Activated CD4-positive, alpha-beta T cell treated with anti-CD3 and anti-CD28 coated beads, Interleukin-2, amount 10 ng/mL, durations not matched to agents 7 days and 5 days (primary cell): ENCODE data around the gene GATA5. TPM values are rescaled to one million over a fixed set of nuclear protein-coding genes. Genes with fewer than 3 reads are reported as not detected.

ENCODE experiments used
- CTCF ChIA-PET: fragments of 350-600 bp; sonication (Branson Sonifier 250); formaldehyde crosslinking; loops from one replicate; lab custom pipeline; 2021; ENCODE audit warnings: antibody characterized with exemption; lab: Charles Lee
- POLR2A ChIA-PET: fragments of 350-600 bp; sonication (Branson Sonifier 250); formaldehyde crosslinking; loops from one replicate; lab custom pipeline; 2021; ENCODE audit warnings: antibody characterized with exemption; lab: Charles Lee
- DNase-seq: peaks from one replicate; pipeline ENCODE4 v3.0.0-alpha.2; 2020
- H3K27ac Mint-ChIP-seq: one replicate; pipeline ENCODE4 v1.8.0; 2021; ENCODE audit warnings: mild to moderate bottlenecking, moderate library complexity, mixed read lengths
- H3K27me3 Mint-ChIP-seq: one replicate; pipeline ENCODE4 v1.8.0; 2021; ENCODE audit warnings: mixed read lengths
- H3K36me3 Mint-ChIP-seq: one replicate; pipeline ENCODE4 v1.8.0; 2021; ENCODE audit warnings: low read depth, mixed read lengths
- H3K4me1 Mint-ChIP-seq: one replicate; pipeline ENCODE4 v1.8.0; 2021; ENCODE audit warnings: mixed read lengths
- H3K4me3 Mint-ChIP-seq: one replicate; pipeline ENCODE4 v1.8.0; 2021; ENCODE audit warnings: mild to moderate bottlenecking, moderate library complexity, mixed read lengths
- H3K9me3 Mint-ChIP-seq: one replicate; pipeline ENCODE4 v1.8.0; 2021; ENCODE audit warnings: mixed read lengths
- total RNA-seq, 2 experiments: library from RNA; stranded (reverse); gene quantifications; one replicate each; pipeline ENCODE4 v1.2.3, GENCODE V29; 2021

Gene GATA5
- total RNA-seq, 2 experiments from 2014 or later = not detected

DNA sequence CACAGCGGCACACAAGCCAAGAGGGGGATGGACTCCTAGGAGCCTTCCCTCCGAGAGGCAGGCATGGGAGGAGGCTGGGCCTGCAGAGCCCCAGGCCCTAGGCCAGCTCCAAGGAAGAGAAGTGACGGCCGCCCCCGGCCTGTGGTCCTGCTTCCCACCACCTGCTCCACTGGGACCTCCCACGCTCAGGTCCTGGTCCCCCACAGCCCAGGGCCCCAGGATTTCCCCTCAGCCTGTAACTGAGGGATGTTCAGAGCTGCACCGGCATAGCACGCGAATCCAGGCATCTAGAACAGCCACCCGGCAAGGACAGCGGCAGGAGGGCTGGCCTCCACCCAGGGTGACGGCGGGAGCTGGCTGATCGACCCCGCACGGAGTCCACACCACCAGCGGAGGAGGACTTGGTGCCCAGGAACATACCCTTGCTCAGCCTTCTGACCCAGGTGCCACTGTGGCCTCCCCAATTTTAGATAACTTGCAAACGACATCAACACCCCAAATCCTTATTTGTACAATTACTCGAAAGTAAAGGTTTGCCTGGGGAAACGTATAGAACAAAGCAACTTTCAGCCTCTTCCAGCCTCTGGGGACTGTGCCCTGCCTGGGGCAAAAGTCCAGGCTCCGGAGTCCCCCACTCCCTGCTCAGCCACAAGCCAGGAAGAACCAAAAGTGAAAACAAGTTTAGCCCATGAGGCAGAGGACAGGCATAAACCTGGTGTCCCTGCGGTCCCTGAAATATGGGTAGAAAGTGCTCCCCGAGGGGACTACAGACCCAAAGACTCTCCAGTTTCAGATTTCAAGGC lies 3.5 kb downstream of the GATA5 start:
- H3K27me3 Mint-ChIP-seq = peaks cover 27% of the 10 kb centered on the region
- no peak for DNase-seq
- H3K36me3 Mint-ChIP-seq = no peaks in the 10 kb centered on the region
- no peak overlapping the region for H3K4me3 Mint-ChIP-seq
- CTCF ChIA-PET = no interaction called here
- H3K27ac Mint-ChIP-seq = no peak overlapping the region
- no peaks in the 10 kb centered on the region for H3K4me1 Mint-ChIP-seq
- no peaks in the 10 kb centered on the region for H3K9me3 Mint-ChIP-seq
- POLR2A ChIA-PET = no interaction called here

DNA sequence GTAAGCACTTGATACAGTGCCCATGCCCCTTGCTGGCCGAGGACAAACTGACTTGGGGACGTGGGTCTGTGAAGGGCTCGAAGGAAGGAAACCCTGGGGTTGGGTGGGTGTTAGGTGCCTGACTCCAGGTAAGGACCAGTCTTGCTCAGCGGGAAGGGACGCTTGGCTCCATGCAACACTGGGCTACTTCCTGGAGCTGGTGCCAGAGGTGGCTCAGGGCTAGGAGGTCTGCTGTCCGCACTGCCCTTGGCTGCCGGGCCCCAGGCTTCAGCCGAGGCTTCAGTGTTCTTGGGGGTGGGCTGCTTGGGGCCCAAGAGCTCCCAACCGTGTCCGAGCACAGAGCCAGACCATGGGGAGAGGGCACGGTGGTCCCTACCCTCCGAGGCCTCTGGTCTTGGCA lies 5.3 kb downstream of the GATA5 start:
- no peak for DNase-seq
- H3K36me3 Mint-ChIP-seq = no peaks in the 10 kb centered on the region
- H3K4me3 Mint-ChIP-seq = no peak overlapping the region
- CTCF ChIA-PET = interaction anchor here (0.6 kb wide), 1 partner anchor 16 kb away, joined by 3 read pairs; no protein-coding TSS in a partner anchor
- H3K9me3 Mint-ChIP-seq = no peaks in the 10 kb centered on the region
- H3K27ac Mint-ChIP-seq = no peak overlapping the region
- H3K27me3 Mint-ChIP-seq = peaks cover 20% of the 10 kb centered on the region
- H3K4me1 Mint-ChIP-seq = no peaks in the 10 kb centered on the region
- POLR2A ChIA-PET = no interaction called here

DNA sequence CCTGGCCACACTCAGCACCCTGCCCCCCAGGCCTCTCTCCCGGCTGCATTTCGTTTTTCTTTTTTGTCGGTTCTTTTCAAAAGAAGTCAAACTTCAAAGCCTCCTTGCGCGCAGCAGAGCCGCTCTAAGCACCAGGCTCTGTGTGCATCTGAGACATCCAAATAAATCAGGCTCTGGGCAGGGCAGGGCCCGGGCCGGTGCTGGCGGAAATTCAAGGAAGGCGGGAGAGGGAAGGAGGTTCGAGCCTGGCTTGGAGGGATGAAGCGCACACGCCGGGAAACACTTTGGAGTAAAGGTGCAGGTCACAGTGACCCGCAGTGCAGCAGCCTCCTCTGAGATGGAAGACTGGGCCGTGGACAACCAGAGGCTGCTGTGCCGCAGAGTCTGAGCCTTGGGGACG lies 5.8 kb downstream of the GATA5 start:
- Mint-ChIP-seq H3K27ac (no peak overlapping the region), H3K9me3 (no peaks in the 10 kb centered on the region), H3K27me3 (peaks cover 20% of the 10 kb centered on the region), H3K4me3 (no peak overlapping the region), H3K4me1 (no peaks in the 10 kb centered on the region), H3K36me3 (no peaks in the 10 kb centered on the region)
- DNase-seq = no peak
- CTCF ChIA-PET = no interaction called here
- POLR2A ChIA-PET = no interaction called here

DNA sequence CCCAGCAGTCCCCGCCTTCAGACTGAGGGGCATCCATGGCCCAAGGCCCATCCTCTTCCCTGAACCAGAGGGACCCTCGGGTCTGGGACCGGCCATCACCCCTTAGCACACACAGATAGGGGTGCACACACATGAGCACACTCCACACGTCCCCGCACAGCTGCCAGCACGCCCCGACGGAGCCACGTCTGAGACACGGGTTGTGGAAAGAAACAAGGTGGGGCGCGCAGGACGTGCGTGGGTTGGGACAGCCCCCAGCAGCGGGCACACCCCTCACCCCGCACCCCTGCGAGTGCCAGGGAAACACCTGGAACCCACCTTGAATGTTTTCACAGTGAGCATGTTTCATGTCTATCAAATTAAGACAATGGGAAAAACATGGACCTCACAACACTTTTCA lies 6.4 kb downstream of the GATA5 start:
- Mint-ChIP-seq H3K9me3 (no peaks in the 10 kb centered on the region), H3K27me3 (peaks cover 16% of the 10 kb centered on the region), H3K27ac (no peak overlapping the region), H3K4me1 (no peaks in the 10 kb centered on the region), H3K36me3 (no peaks in the 10 kb centered on the region), H3K4me3 (no peak overlapping the region)
- no peak for DNase-seq
- CTCF ChIA-PET = no interaction called here
- POLR2A ChIA-PET = no interaction called here

DNA sequence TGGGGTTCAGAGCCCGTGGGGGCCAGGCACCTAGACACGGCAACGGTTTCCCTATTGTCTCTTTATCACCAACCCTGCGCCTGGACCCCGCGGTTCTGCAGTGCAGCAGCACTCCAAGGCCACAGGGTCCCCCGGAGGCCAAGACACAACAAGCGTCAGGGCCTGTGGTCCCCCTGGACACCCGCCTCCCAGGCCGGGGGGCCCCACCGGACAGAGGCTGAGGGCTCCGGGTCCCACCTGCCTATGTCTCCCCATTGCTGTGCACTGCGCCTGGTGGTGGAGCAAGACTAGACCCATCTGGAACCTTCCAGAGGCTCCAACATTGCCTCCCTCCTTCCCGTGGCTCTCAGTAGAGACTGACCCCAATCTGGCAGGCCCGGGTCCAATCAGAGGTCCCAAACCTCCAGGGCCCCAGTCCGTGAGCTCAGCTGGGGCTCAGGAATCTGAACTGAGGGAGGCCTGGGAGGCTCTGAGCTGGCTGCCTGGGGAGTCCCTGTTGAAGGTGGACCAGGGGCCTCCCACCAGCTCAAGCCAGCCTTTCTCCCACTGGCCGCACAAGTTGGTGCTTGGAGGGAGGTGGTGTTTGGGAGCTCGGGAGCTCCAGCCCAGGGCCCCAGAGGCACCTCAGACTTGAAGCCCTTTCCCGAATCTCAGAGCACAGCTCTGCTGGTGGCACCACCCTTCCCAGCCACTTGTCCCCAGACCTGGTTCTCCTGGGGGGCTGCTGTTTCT lies 8.8 kb downstream of the GATA5 start:
- Mint-ChIP-seq H3K36me3 (no peaks in the 10 kb centered on the region), H3K27ac (no peak overlapping the region), H3K4me1 (no peaks in the 10 kb centered on the region), H3K9me3 (no peaks in the 10 kb centered on the region), H3K4me3 (no peak overlapping the region), H3K27me3 (peaks cover 6% of the 10 kb centered on the region)
- POLR2A ChIA-PET = no interaction called here
- CTCF ChIA-PET = no interaction called here
- no peak for DNase-seq

DNA sequence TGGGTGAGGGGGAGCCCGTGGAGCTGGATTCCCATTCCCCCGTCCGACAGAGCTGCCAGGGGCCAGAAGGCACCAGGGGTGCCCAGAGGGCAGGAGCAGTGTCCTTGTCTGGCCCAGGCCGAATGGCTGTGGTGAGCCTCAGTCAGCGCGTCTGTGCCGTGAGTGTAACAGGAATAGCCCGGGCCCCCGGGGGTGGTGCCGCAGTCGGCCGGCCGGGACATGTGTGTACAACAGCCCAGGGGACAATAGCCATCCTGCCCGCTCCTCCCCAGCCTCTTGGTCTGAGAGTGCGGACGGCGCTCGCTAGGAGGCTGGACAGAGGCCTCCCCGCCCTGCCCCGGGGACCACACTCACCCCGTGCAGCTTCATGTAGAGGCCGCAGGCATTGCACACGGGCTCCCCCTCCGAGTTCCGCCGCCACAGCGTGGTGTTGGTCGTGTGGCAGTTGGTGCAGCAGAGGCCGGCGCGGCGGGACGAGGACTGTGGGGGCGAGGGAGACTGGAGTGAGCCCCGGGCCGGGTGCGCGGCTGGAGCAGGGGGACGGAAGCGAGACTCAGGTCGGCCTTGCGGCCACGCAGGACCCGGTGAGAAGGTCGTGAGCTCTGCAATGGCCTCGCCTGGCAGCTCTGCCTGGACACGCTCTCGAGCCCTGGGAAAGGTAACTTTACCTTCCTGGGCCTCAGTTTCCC lies 9.6 kb downstream of the GATA5 start:
- POLR2A ChIA-PET = no interaction called here
- no peak overlapping the region for H3K4me3 Mint-ChIP-seq
- no peak for DNase-seq
- no peaks in the 10 kb centered on the region for H3K9me3 Mint-ChIP-seq
- peaks cover 4% of the 10 kb centered on the region for H3K27me3 Mint-ChIP-seq
- H3K27ac Mint-ChIP-seq = no peak overlapping the region
- CTCF ChIA-PET = no interaction called here
- H3K4me1 Mint-ChIP-seq = no peaks in the 10 kb centered on the region
- H3K36me3 Mint-ChIP-seq = no peaks in the 10 kb centered on the region

DNA sequence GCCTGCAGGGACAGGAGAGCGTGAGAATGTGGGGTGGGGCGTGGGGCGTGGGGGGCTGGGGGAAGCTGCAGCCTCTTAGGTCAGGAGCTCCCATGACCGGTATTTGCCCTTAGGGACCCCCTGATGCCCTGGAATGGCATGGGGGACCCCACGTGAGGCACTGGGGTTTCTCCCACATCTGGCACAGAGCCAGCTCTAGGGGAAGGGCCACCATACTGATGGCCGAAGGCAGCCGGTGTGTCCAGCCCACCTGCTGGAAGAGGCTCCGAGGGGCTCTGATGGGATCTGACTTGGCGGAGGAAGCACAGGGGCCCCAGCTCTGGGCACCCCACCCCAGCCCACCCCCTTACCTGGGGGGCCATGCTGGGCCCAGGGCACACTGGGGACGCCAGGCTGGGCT lies 10.8 kb downstream of the GATA5 start:
- Mint-ChIP-seq H3K4me3 (no peak overlapping the region), H3K4me1 (no peaks in the 10 kb centered on the region), H3K27ac (no peak overlapping the region), H3K36me3 (no peaks in the 10 kb centered on the region), H3K9me3 (no peaks in the 10 kb centered on the region), H3K27me3 (peaks cover 1% of the 10 kb centered on the region)
- CTCF ChIA-PET = no interaction called here
- POLR2A ChIA-PET = no interaction called here
- no peak for DNase-seq

DNA sequence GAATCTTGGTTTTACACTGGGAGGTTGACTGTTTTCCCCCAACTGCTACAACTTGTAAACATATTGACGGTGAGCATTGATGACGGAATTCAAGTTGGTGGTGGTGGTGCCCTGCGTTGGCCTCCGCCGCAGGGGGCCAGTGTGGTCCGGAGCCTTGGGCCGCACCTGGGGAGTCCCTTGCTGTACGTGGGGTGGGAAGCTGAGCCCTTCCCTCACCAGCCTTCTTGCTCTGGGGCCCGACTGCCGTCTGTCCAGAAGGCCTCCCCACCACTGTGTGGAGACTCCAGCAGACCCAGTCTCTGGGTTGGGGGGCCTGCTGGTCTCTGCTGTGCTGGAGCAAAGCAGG lies 11.4 kb downstream of the GATA5 start:
- H3K9me3 Mint-ChIP-seq = no peaks in the 10 kb centered on the region
- no peak for DNase-seq
- H3K27me3 Mint-ChIP-seq = no peaks in the 10 kb centered on the region
- no peaks in the 10 kb centered on the region for H3K4me1 Mint-ChIP-seq
- no peaks in the 10 kb centered on the region for H3K36me3 Mint-ChIP-seq
- no peak overlapping the region for H3K4me3 Mint-ChIP-seq
- ChIA-PET CTCF (interaction anchor here (0.6 kb wide), 1 partner anchor 32 kb away, joined by 3 read pairs; no protein-coding TSS in a partner anchor), POLR2A (no interaction called here)
- H3K27ac Mint-ChIP-seq = no peak overlapping the region

DNA sequence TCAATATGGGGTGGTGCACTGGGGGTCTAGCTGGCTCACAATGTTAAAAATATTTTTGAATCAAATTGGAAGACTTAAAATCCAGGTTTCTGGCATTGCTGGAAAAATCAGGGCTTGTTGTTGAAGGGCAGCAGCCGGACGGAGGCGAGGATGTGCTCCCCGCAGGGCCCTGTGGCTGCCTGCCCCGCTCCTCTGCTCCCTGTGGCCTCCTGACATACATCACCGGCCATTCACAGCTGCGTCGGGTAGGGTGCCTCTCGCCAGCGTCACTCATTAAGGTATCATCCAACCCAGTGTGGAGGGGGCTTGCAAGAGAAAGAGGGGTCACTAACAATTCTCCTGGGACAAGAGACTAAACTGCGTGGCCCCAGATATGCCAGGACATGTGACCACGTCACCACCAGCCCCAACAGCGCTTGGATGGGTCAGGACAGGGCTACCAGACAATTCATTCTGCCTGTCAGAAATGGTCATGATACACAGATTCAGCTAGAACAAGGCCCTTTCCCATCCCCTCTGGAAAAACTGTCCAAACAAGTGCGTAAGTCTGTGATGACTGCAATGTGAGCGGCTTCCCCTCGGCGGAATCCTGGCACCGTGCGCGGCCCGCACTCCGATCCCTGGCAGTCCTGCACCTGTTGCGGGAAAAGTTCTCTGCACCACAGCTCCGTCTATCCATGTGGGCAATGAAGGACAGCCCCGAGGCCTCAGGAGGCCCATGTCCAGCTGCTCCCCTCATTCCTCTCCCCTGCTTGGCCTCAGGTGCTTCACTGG lies 12.0 kb downstream of the GATA5 start:
- Mint-ChIP-seq H3K36me3 (no peaks in the 10 kb centered on the region), H3K4me1 (no peaks in the 10 kb centered on the region)

DNA sequence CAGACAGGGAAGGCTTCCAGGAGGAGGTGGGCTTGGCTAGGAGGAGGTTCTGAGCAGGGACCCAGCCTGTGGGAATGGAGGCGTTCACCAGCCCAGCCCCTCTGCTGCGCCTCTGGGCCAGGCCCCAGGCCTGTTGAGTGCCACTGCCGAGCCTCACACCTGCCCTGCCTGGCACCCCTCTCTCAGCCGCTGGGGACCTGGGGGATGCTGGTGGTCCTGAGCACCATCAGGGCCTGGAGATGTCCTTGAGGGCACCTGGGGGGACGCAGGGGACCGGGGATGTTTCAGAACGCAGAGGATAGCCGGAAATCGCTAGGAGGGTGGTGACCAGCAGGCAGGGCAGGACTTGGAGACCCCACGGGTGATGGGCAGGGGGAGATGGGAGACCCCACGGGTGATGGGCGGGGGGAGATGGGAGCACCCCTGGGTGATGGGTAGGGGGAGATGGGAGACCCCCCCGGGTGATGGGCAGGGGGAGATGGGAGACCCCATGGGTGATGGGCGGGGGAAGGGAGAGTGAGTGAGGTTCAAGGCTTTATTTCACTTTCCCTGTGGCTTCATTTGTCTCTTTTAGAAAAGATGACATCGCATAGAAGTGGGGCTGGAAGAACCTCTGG lies 12.7 kb downstream of the GATA5 start:
- DNase-seq = no peak
- Mint-ChIP-seq H3K36me3 (no peaks in the 10 kb centered on the region), H3K9me3 (no peaks in the 10 kb centered on the region), H3K27ac (no peak overlapping the region), H3K4me1 (no peaks in the 10 kb centered on the region), H3K27me3 (no peaks in the 10 kb centered on the region), H3K4me3 (no peak overlapping the region)
- ChIA-PET CTCF (no interaction called here), POLR2A (no interaction called here)

More for the DNA sequence above, 12.0 kb downstream of the GATA5 start:
- Mint-ChIP-seq H3K27ac (no peak overlapping the region), H3K27me3 (no peaks in the 10 kb centered on the region), H3K9me3 (no peaks in the 10 kb centered on the region), H3K4me3 (no peak overlapping the region)
- ChIA-PET POLR2A (no interaction called here), CTCF (interaction anchor here (0.6 kb wide), 1 partner anchor 32 kb away, joined by 3 read pairs; no protein-coding TSS in a partner anchor)
- DNase-seq = no peak

DNA sequence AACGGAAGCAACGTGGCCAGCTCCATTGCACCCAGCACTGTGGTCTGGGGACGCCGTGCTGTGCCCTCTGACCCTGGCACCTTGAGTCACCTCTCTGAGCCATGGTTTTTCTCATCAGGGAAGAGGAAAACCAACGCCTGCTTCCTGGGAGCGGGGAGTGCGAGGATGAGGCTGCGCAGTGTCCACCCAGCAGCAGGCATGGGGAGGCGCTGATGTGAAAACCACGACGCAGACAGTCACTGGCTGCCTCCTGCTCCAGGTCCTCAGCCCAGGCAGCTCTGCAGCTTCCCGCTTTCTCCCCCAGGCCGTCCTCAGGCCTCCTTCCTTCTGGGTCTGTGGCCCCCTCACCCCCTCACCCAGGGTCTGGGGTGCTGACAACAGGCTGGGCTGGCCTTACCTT lies 14.0 kb downstream of the GATA5 start:
- no peaks in the 10 kb centered on the region for H3K27me3 Mint-ChIP-seq
- H3K9me3 Mint-ChIP-seq = no peaks in the 10 kb centered on the region
- no peak overlapping the region for H3K4me3 Mint-ChIP-seq
- H3K27ac Mint-ChIP-seq = no peak overlapping the region
- no peaks in the 10 kb centered on the region for H3K4me1 Mint-ChIP-seq
- CTCF ChIA-PET = no interaction called here
- POLR2A ChIA-PET = no interaction called here
- DNase-seq = no peak
- H3K36me3 Mint-ChIP-seq = no peaks in the 10 kb centered on the region

DNA sequence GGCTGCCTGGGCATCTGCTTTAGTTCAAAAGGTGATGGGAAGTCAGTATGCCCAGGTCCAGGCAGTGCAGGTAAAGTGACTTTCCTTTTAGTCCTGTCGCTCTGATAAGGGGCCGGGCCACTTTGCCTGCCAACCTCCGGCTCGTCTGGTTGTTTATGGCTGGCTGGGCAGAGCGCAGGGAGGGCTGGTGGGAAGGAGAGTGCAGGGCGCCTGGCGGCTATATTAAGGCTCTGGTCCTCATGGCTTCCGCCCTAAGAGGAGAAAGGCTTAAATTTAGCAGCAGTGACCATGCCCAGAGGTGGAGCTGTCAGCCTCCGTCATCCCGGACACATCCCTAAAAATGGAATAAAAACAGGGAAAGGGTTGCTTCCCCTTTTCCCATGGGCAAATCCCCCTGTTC lies 14.6 kb downstream of the GATA5 start:
- H3K4me3 Mint-ChIP-seq = no peak overlapping the region
- H3K4me1 Mint-ChIP-seq = no peaks in the 10 kb centered on the region
- H3K27ac Mint-ChIP-seq = no peak overlapping the region
- no peaks in the 10 kb centered on the region for H3K36me3 Mint-ChIP-seq
- CTCF ChIA-PET = no interaction called here
- POLR2A ChIA-PET = no interaction called here
- DNase-seq = no peak
- no peaks in the 10 kb centered on the region for H3K27me3 Mint-ChIP-seq
- H3K9me3 Mint-ChIP-seq = no peaks in the 10 kb centered on the region
